Testis (tissue), 3 donors: Measurements from ENCODE around the gene C5orf15. TPM values are rescaled to one million over a fixed set of nuclear protein-coding genes. Genes with fewer than 3 reads are reported as not detected.

Experiments
- DNase-seq: peaks from one replicate; pipeline ENCODE4 v3.0.0-alpha.2; 2019
- H3K27ac ChIP-seq, 2 donors: fragments of 200-600 bp; sonication (generic); one replicate each; pipeline ENCODE4 v1.5.1; 2019
- H3K27me3 ChIP-seq: fragments of 200-600 bp; sonication (generic); one replicate; pipeline ENCODE4 v1.5.1; 2019
- H3K36me3 ChIP-seq: fragments of 200-600 bp; sonication (generic); one replicate; pipeline ENCODE4 v1.5.1; 2017; ENCODE audit warnings: low read depth; ENCODE audit errors: missing control alignments
- H3K4me1 ChIP-seq: fragments of 200-600 bp; sonication (generic); one replicate; pipeline ENCODE4 v1.5.1; 2019
- H3K4me3 ChIP-seq, 2 donors: fragments of 200-600 bp; sonication (generic); one replicate each; pipeline ENCODE4 v1.5.1; 2017 to 2019
- H3K9me3 ChIP-seq: fragments of 200-600 bp; sonication (generic); one replicate; pipeline ENCODE4 v1.5.1; 2017
- POLR2A ChIP-seq: fragments of 450-650 bp; IDR thresholded peaks from one replicate; pipeline ENCODE4 v1.6.1; 2017; ENCODE audit warnings: antibody characterized with exemption, mild to moderate bottlenecking, moderate library complexity
- WGBS, 2 donors: methylation state at CpG; one replicate each; pipeline ENCODE4 v1.1.5; 2018; 5-methylcytosine and 5-hydroxymethylcytosine counted together
- intact Hi-C: fragments of 100-400 bp; cut with DNase I; formaldehyde crosslinking; loops from one replicate; pipeline ENCODE4 v1.15.1; 2023; ENCODE audit warnings: low total_unique reads
- polyA plus RNA-seq: library from polyadenylated mRNA; stranded (reverse); fragments of 350-450 nt; fragmentation: Illumina TruSeq; extraction: RNeasy Lipid Tissue Mini Kit (QIAGEN cat#74804); gene quantifications from one replicate; pipeline ENCODE4 v1.2.3, GENCODE V29; 2014; ENCODE audit warnings: low read depth, low replicate concordance; ENCODE audit not compliant: insufficient read depth
- total RNA-seq, 2 donors: library from RNA; depleted of rRNA; stranded (reverse); fragments of >200 nt; gene quantifications; one replicate each; pipeline ENCODE4 v1.2.3, GENCODE V29; 2016
- TF ChIP-seq, protein P1 (sequence below), 3 experiments: fragments of 450-650 bp in 2 of 3; fragments of 200-600 bp in 1 of 3; sonication (generic) in 1 of 3; IDR thresholded peaks; one replicate each; pipeline ENCODE4 v1.5.1; 2016 to 2019; ENCODE audit warnings: antibody characterized with exemption in 3 of 3, mild to moderate bottlenecking in 2 of 3, moderate library complexity in 1 of 3

C5orf15 gene
- total and polyA plus RNA-seq, 3 donors from 2014 or later = 44.8 to 65.1 (median 62.9) TPM

DNA sequence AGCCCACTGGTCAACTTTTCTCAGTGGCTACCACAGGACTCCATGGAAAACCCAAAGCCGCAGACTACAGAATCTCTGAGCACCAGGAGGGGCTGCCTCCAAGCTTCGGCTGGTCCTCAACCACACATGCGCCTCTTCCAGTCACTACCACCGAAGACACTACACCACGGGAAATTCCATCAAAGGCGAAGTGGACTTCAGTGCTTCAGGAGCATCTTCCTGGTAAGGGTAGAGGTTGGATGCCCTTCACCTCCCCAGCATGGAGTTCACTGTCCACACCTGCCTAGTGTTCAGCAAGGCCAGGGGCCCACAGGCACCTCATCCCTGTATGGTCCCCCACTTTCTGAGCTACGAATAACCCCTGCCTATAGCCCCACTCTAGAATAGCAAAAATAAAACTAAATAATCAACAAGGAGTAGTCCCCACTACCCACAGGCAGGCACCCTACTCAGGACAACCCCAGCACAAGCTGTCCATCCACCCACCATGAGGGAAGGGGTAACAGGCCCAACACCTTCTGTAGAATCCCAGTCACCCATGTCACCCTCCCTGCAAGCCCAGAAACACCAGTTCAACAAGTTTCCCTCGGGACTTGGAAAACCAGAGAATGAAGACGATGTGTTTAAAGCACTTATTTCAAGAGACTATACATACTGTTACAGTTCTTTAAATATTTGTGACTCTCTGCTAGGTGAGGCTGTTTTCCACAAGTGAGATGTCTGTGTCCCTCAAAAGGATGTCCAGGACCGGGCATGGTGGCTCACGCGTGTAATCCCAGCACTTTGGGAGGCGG is 33.7 kb upstream of the C5orf15 start:
- intact Hi-C loops = no loop called here
- no peak for DNase-seq
- TF ChIP-seq, protein P1, sequence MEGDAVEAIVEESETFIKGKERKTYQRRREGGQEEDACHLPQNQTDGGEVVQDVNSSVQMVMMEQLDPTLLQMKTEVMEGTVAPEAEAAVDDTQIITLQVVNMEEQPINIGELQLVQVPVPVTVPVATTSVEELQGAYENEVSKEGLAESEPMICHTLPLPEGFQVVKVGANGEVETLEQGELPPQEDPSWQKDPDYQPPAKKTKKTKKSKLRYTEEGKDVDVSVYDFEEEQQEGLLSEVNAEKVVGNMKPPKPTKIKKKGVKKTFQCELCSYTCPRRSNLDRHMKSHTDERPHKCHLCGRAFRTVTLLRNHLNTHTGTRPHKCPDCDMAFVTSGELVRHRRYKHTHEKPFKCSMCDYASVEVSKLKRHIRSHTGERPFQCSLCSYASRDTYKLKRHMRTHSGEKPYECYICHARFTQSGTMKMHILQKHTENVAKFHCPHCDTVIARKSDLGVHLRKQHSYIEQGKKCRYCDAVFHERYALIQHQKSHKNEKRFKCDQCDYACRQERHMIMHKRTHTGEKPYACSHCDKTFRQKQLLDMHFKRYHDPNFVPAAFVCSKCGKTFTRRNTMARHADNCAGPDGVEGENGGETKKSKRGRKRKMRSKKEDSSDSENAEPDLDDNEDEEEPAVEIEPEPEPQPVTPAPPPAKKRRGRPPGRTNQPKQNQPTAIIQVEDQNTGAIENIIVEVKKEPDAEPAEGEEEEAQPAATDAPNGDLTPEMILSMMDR (IDR thresholded peaks at IDR 0.05) = no peak
- TF ChIP-seq POLR2A = no peak

DNA sequence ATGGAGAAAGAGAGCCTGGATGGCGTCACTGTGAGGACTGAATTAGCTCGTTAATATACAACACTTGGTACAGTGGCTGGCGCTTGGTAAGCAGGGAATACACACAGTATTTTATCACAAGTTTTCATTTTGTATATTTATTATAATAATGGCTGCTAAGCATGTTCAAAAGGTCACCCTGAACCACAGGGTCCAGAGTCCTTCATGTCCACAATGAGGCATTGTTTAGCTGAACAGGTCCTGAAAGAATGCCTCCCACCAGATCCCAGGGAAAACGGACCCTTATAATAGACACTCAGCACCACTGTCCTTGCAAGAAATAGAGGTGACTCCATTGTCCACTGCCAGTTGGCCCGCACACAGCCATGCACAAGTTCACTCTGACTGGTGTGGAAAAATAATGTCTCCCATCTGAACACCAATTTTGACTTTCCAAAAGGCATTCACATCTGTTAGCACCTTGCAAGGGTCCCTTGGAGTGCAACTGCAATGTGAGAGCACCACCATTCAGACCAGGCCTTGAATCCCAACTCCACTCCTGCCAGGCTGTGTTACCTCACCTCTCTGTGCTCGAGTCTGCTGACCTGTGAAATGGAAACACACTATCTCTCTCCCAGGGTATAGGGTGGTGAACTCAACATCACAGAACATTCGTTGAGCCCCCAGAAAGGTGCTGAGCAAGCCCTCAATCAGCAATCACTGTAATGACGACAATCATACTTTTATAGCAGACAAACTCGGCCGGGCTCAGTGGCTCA is 32.5 kb upstream of the C5orf15 start:
- Histone ChIP-seq H3K9me3 (no peaks in the 10 kb centered on the region), H3K4me3 (no peak overlapping the region), H3K4me1 (peaks cover 48% of the 10 kb centered on the region), H3K27ac (no peak overlapping the region), H3K36me3 (no peaks in the 10 kb centered on the region), H3K27me3 (no peaks in the 10 kb centered on the region)
- WGBS, 2 donors = 70 to 84% methylated on average over 10 of the region's 10 CpGs
- no peak for DNase-seq
- TF ChIP-seq POLR2A = no peak
- TF ChIP-seq, protein P1 (IDR thresholded peaks at IDR 0.05) = no peak
- intact Hi-C loops = no loop called here

More for the DNA sequence above, 33.7 kb upstream of the C5orf15 start:
- Histone ChIP-seq H3K27ac (peak overlapping the region in 1 of 2 donors; percentile 99), H3K4me1 (peaks cover 42% of the 10 kb centered on the region), H3K9me3 (no peaks in the 10 kb centered on the region), H3K36me3 (no peaks in the 10 kb centered on the region), H3K27me3 (no peaks in the 10 kb centered on the region), H3K4me3 (no peak overlapping the region)
- 82 to 84% methylated on average over 13 of the region's 13 CpGs for WGBS, 2 donors

GRCh38 chr5:134000091-134000511 is 31.7 kb upstream of the C5orf15 start:
- H3K4me1 ChIP-seq = peaks cover 50% of the 10 kb centered on the region

GRCh38 chr5:133998807-133999206 is 30.4 kb upstream of the C5orf15 start:
- Histone ChIP-seq H3K27me3 (no peaks in the 10 kb centered on the region), H3K4me1 (peaks cover 63% of the 10 kb centered on the region), H3K27ac (no peak overlapping the region), H3K36me3 (no peaks in the 10 kb centered on the region), H3K9me3 (no peaks in the 10 kb centered on the region), H3K4me3 (no peak overlapping the region)
- intact Hi-C loops = no loop called here
- no peak for TF ChIP-seq POLR2A
- TF ChIP-seq, protein P1 (IDR thresholded peaks at IDR 0.05) = no peak
- 88 to 91% methylated on average over 5 to 7 of the region's 7 CpGs for WGBS, 2 donors
- DNase-seq = no peak

More at GRCh38 chr5:134000091-134000511, 31.7 kb upstream of the C5orf15 start:
- Histone ChIP-seq H3K27ac (no peak overlapping the region), H3K27me3 (no peaks in the 10 kb centered on the region), H3K36me3 (no peaks in the 10 kb centered on the region), H3K4me3 (no peak overlapping the region), H3K9me3 (no peaks in the 10 kb centered on the region)
- DNase-seq = no peak
- TF ChIP-seq, protein P1 (IDR thresholded peaks at IDR 0.05) = no peak
- TF ChIP-seq POLR2A = no peak
- intact Hi-C loops = no loop called here
- 72 to 81% methylated on average over 4 to 5 of the region's 5 CpGs for WGBS, 2 donors
